HG02763 (cell line): Measurements from ENCODE around the gene ASB1.

Experiments used
- ATAC-seq: cut with Tn5 transposase; IDR thresholded peaks from one replicate; pipeline ENCODE4 v1.9.1; 2021; ENCODE audit warnings: mild to moderate bottlenecking, moderate library complexity; ENCODE audit not compliant: unreplicated experiment

Gene ASB1

GRCh38 chr2:238464389-238464788 is 37.7 kb downstream of the ASB1 start:
- ATAC-seq = no peak

GRCh38 chr2:238465487-238466242 is 38.9 kb downstream of the ASB1 start:
- ATAC-seq = no peak

- ATAC-seq = no peak
Observed at GRCh38 chr2:238466243-238466756, 39.6 kb downstream of the ASB1 start.

- ATAC-seq = no peak
Observed at GRCh38 chr2:238467062-238467461, 40.3 kb downstream of the ASB1 start.

GRCh38 chr2:238467792-238468191 is 41.1 kb downstream of the ASB1 start:
- no peak for ATAC-seq

GRCh38 chr2:238469155-238469554 is 42.4 kb downstream of the ASB1 start:
- ATAC-seq = no peak

GRCh38 chr2:238473014-238473413 is 46.3 kb downstream of the ASB1 start:
- ATAC-seq = no peak

- ATAC-seq = no peak
Observed at GRCh38 chr2:238473523-238473922, 46.8 kb downstream of the ASB1 start.

- ATAC-seq = no peak
Observed at GRCh38 chr2:238475034-238475433, 48.3 kb downstream of the ASB1 start.

GRCh38 chr2:238475566-238475965 is 48.8 kb downstream of the ASB1 start:
- ATAC-seq = no peak

- no peak for ATAC-seq
Observed at GRCh38 chr2:238476258-238476657, 49.5 kb downstream of the ASB1 start.

- no peak for ATAC-seq
Observed at GRCh38 chr2:238478216-238478615, 51.5 kb downstream of the ASB1 start.

GRCh38 chr2:238479847-238480246 is 53.1 kb downstream of the ASB1 start:
- ATAC-seq = no peak

GRCh38 chr2:238483021-238483420 is 56.3 kb downstream of the ASB1 start:
- no peak for ATAC-seq

- no peak for ATAC-seq
Observed at GRCh38 chr2:238483656-238484055, 56.9 kb downstream of the ASB1 start.

GRCh38 chr2:238484522-238485452 is 58.1 kb downstream of the ASB1 start:
- no peak for ATAC-seq

GRCh38 chr2:238486123-238486848 is 59.6 kb downstream of the ASB1 start:
- ATAC-seq = no peak

GRCh38 chr2:238487134-238487533 is 60.4 kb downstream of the ASB1 start:
- no peak for ATAC-seq

- ATAC-seq = no peak
Observed at GRCh38 chr2:238487652-238488346, 61.1 kb downstream of the ASB1 start.

- ATAC-seq = no peak
Observed at GRCh38 chr2:238488347-238488826, 61.7 kb downstream of the ASB1 start.
